GM10266 (cell line): ENCODE measurements around the gene TIMM29.

Source experiments
- DNase-seq: peaks from one replicate; pipeline ENCODE4 v3.0.0; 2012; ENCODE audit errors: extremely low spot score
- CTCF ChIP-seq: IDR thresholded peaks from 2 replicates; pipeline ENCODE4 v1.5.1; 2012; ENCODE audit warnings: mild to moderate bottlenecking, low read depth; ENCODE audit not compliant: control insufficient read depth, insufficient read depth; ENCODE audit errors: missing control alignments

Gene TIMM29

GRCh38 chr19:10912619-10913018 is 16.0 kb upstream of the TIMM29 start:
- no peak for TF ChIP-seq CTCF
- no peak for DNase-seq

- TF ChIP-seq CTCF = no peak
- DNase-seq = no peak
Measured at GRCh38 chr19:10913716-10914340, 14.8 kb upstream of the TIMM29 start.

- TF ChIP-seq CTCF = no peak
- no peak for DNase-seq
Measured at GRCh38 chr19:10915130-10916091, 13.2 kb upstream of the TIMM29 start.

GRCh38 chr19:10916602-10917001 is 12.0 kb upstream of the TIMM29 start:
- no peak for TF ChIP-seq CTCF
- no peak for DNase-seq

- no peak for DNase-seq
- TF ChIP-seq CTCF = no peak
Measured at GRCh38 chr19:10918359-10918758, 10.3 kb upstream of the TIMM29 start.

- TF ChIP-seq CTCF = no peak
- no peak for DNase-seq
Measured at GRCh38 chr19:10919352-10920287, 9.0 kb upstream of the TIMM29 start.
